Keratinocyte (primary cell): ENCODE measurements around the gene SUN5. TPM values are rescaled to one million over a fixed set of nuclear protein-coding genes. Genes with fewer than 3 reads are reported as not detected.

Experiments
- DNase-seq: peaks from one replicate; pipeline ENCODE4 v3.0.0-alpha.2; 2011; ENCODE audit warnings: low read depth, missing footprints, low spot score
- FAIRE-seq: peaks from 2 replicates; lab custom pipeline; 2011; peaks lifted over from hg19 to GRCh38; lab: Jason Lieb, UNC
- H2AFZ ChIP-seq: 2 replicates; pipeline ENCODE4 v1.6.0; 2012; ENCODE audit warnings: low read length, control low read depth, inconsistent platforms; ENCODE audit not compliant: control insufficient read depth
- H3K27ac ChIP-seq: 2 replicates; pipeline ENCODE4 v1.5.1; 2011; ENCODE audit warnings: low read length; ENCODE audit not compliant: control insufficient read depth, insufficient read depth
- H3K27me3 ChIP-seq: 3 replicates; pipeline ENCODE4 v1.6.0; 2011; ENCODE audit warnings: low read length; ENCODE audit not compliant: control insufficient read depth, insufficient read depth; ENCODE audit errors: extremely low read depth
- H3K36me3 ChIP-seq, 2 experiments: 2 replicates in 1 of 2; 3 replicates in 1 of 2; pipeline ENCODE4 v1.5.1; 2011; ENCODE audit warnings: low read length in 2 of 2, mild to moderate bottlenecking in 1 of 2; ENCODE audit not compliant: control insufficient read depth in 2 of 2, insufficient read depth in 2 of 2; ENCODE audit errors: extremely low read depth in 1 of 2
- H3K4me1 ChIP-seq: 3 replicates; pipeline ENCODE4 v1.5.1; 2011; ENCODE audit warnings: low read length; ENCODE audit not compliant: control insufficient read depth, insufficient read depth; ENCODE audit errors: extremely low read depth
- H3K4me2 ChIP-seq: 3 replicates; pipeline ENCODE4 v1.6.0; 2011; ENCODE audit warnings: low read depth, low read length; ENCODE audit not compliant: control insufficient read depth, insufficient read depth; ENCODE audit errors: extremely low read depth
- H3K4me3 ChIP-seq, 3 experiments: fragments of 200-600 bp in 1 of 3; sonication (generic) in 1 of 3; 2 replicates in 2 of 3; 3 replicates in 1 of 3; pipeline ENCODE4 v1.5.1; 2011 to 2016; ENCODE audit warnings: low read length in 3 of 3, mild to moderate bottlenecking in 3 of 3, control low read depth in 2 of 3, inconsistent platforms in 1 of 3, low read depth in 1 of 3, mixed read lengths in 1 of 3, mixed run types in 1 of 3, moderate library complexity in 1 of 3; ENCODE audit not compliant: control insufficient read depth in 2 of 3, insufficient read depth in 2 of 3; ENCODE audit errors: extremely low read depth in 1 of 3
- H3K79me2 ChIP-seq: 2 replicates; pipeline ENCODE4 v1.6.0; 2012; ENCODE audit warnings: low read length; ENCODE audit not compliant: control insufficient read depth, insufficient read depth
- H3K9ac ChIP-seq: 3 replicates; pipeline ENCODE4 v1.6.0; 2011; ENCODE audit warnings: low read length; ENCODE audit not compliant: control insufficient read depth, insufficient read depth; ENCODE audit errors: extremely low read depth
- H3K9me1 ChIP-seq: 3 replicates; pipeline ENCODE4 v1.6.0; 2011; ENCODE audit warnings: low read length; ENCODE audit not compliant: control insufficient read depth, insufficient read depth; ENCODE audit errors: extremely low read depth
- H3K9me3 ChIP-seq: 2 replicates; pipeline ENCODE4 v1.5.1; 2012; ENCODE audit warnings: low read depth, low read length; ENCODE audit not compliant: control insufficient read depth
- H4K20me1 ChIP-seq: 3 replicates; pipeline ENCODE4 v1.6.0; 2011; ENCODE audit warnings: low read length; ENCODE audit not compliant: control insufficient read depth, insufficient read depth; ENCODE audit errors: extremely low read depth
- EZH2 ChIP-seq: IDR thresholded peaks from one replicate; pipeline ENCODE4 v1.6.1; 2012; ENCODE audit warnings: inconsistent platforms, mild to moderate bottlenecking, low read length, moderate library complexity
- dilution Hi-C: fragments of 300-500 bp; cut with MboI; formaldehyde crosslinking; loops from one replicate; pipeline ENCODE4 v1.7.0; 2020; ENCODE audit warnings: low sequenced_read_pairs; ENCODE audit not compliant: extremely low pct_ligation_motif_present
- polyA plus RNA-seq, 5 experiments: library from polyadenylated mRNA; depleted of rRNA in 3 of 5; stranded (reverse) in 3 of 5; stranded (forward) in 1 of 5; unstranded in 1 of 5; fragments of >200 nt; gene quantifications; 1 replicate in 1 of 5; 2 replicates in 3 of 5; 3 replicates in 1 of 5; pipeline versions ENCODE4 v1.2.1 to v1.2.3, GENCODE V29; 2011 to 2012; ENCODE audit warnings: missing spikeins in 2 of 5, low read depth in 1 of 5, low replicate concordance in 1 of 5
- TF ChIP-seq, protein P1 (sequence below), 3 experiments: IDR thresholded peaks in 1 of 3; conservative IDR thresholded peaks in 1 of 3; optimal IDR thresholded peaks in 1 of 3; 2 replicates in 2 of 3; 3 replicates in 1 of 3; pipeline versions ENCODE3 to v1.5.1; 2011; ENCODE audit warnings: low read length in 3 of 3, mild to moderate bottlenecking in 3 of 3, moderate library complexity in 2 of 3, control low read depth in 1 of 3, inconsistent platforms in 1 of 3; ENCODE audit not compliant: insufficient read depth in 2 of 3; ENCODE audit errors: extremely low read depth in 1 of 3

Gene SUN5
- polyA plus RNA-seq, 1 donor (not counting 4 experiments of a cell fraction or from before 2014, with no cell fraction given): not detected

DNA sequence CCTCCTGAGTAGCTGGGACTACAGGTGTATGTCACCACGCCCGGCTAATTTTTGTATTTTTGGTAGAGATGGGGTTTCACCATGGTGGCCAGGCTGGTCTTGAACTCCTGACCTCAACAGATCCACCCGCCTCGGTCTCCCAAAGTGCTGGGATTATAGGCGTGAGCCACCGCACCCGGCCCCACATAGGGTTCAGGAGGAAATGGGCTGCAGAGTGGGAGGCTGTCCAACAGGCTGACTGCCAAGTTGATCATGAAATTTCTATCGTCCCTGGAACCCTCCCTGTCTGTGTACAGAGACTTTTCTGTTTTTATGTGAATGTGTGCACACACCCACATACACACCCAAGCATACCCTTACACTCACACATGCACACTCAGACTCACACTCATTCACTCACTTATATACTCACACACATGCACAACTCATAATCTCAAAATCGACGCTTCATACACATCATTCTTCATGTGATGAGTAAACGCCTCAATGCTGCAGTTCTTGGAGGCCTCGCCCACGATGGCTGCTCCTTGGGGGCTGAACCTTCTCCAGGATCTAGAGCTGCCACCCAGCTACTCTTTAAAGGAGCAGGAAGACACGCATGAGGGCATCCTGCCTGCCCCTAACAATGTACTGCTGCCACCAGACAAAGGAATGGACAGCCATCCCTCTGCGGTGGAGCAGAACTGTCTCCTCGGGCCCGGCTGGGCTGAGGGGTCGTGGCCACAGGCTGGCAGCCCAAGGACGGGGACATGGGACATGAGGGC, 35.6 kb downstream of the SUN5 start:
- Histone ChIP-seq H3K9me3 (no peaks in the 10 kb centered on the region), H3K9me1 (no peaks in the 10 kb centered on the region), H2AFZ (no peak overlapping the region), H4K20me1 (no peaks in the 10 kb centered on the region), H3K79me2 (no peaks in the 10 kb centered on the region), H3K4me1 (no peaks in the 10 kb centered on the region), H3K27ac (no peak overlapping the region), H3K36me3 (no peaks in the 10 kb centered on the region), H3K27me3 (no peaks in the 10 kb centered on the region), H3K4me3 (no peak overlapping the region), H3K9ac (no peak overlapping the region), H3K4me2 (no peak overlapping the region)
- dilution Hi-C loops: no loop called here
- TF ChIP-seq EZH2: no peak
- TF ChIP-seq, protein P1, sequence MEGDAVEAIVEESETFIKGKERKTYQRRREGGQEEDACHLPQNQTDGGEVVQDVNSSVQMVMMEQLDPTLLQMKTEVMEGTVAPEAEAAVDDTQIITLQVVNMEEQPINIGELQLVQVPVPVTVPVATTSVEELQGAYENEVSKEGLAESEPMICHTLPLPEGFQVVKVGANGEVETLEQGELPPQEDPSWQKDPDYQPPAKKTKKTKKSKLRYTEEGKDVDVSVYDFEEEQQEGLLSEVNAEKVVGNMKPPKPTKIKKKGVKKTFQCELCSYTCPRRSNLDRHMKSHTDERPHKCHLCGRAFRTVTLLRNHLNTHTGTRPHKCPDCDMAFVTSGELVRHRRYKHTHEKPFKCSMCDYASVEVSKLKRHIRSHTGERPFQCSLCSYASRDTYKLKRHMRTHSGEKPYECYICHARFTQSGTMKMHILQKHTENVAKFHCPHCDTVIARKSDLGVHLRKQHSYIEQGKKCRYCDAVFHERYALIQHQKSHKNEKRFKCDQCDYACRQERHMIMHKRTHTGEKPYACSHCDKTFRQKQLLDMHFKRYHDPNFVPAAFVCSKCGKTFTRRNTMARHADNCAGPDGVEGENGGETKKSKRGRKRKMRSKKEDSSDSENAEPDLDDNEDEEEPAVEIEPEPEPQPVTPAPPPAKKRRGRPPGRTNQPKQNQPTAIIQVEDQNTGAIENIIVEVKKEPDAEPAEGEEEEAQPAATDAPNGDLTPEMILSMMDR (optimal IDR thresholded peaks at IDR 0.05 in 1 of 3, IDR thresholded peaks at IDR 0.05 in 1 of 3, conservative IDR thresholded peaks at IDR 0.05 in 1 of 3; ENCODE audit: extremely low read depth in 1 of 3, insufficient read depth in 2 of 3, low read length in 3 of 3): no peak
- FAIRE-seq (no peak), DNase-seq (no peak)

GRCh38 chr20:32967961-32968457, 36.2 kb downstream of the SUN5 start:
- DNase-seq (no peak), FAIRE-seq (no peak)
- dilution Hi-C loops: no loop called here
- H3K27ac ChIP-seq: no peak overlapping the region
- H3K79me2 ChIP-seq: no peaks in the 10 kb centered on the region
- H3K9ac ChIP-seq: no peak overlapping the region
- no peaks in the 10 kb centered on the region for H3K4me1 ChIP-seq
- no peaks in the 10 kb centered on the region for H3K9me1 ChIP-seq
- no peak overlapping the region for H2AFZ ChIP-seq
- H3K4me3 ChIP-seq: no peak overlapping the region
- H4K20me1 ChIP-seq: no peaks in the 10 kb centered on the region
- H3K36me3 ChIP-seq: no peaks in the 10 kb centered on the region
- H3K27me3 ChIP-seq: no peaks in the 10 kb centered on the region
- H3K9me3 ChIP-seq: no peaks in the 10 kb centered on the region
- TF ChIP-seq, protein P1 (optimal IDR thresholded peaks at IDR 0.05 in 1 of 3, IDR thresholded peaks at IDR 0.05 in 1 of 3, conservative IDR thresholded peaks at IDR 0.05 in 1 of 3; ENCODE audit: extremely low read depth in 1 of 3, insufficient read depth in 2 of 3, low read length in 3 of 3): no peak
- no peak for TF ChIP-seq EZH2
- no peak overlapping the region for H3K4me2 ChIP-seq
